Natural killer cell treated with Interleukin-12 subunit alpha and Interleukin-12 subunit beta and Interleukin-15 and Interleukin-18, amount 100 ng/mL, for 72 hours (primary cell): ENCODE data around the gene MUC6. TPM values are rescaled to one million over a fixed set of nuclear protein-coding genes. Genes with fewer than 3 reads are reported as not detected.

Experiments
- ATAC-seq, 2 donors: fragments of 150-1000 bp; cut with Tn5 transposase in 1 of 2; sonication (Bioruptor Pico), chemical (Tn5 transposase) in 1 of 2; 2 replicates each; pipeline ENCODE4 v1.10.0; 2021
- DNase-seq: peaks from one replicate; pipeline ENCODE4 v3.0.0; 2022; ENCODE audit warnings: low spot score
- H3K27ac Mint-ChIP-seq, 2 donors: 1 replicate in 1 of 2; 2 replicates in 1 of 2; pipeline ENCODE4 v1.8.0; 2022; ENCODE audit warnings: mixed read lengths in 2 of 2, mild to moderate bottlenecking in 1 of 2, moderate library complexity in 1 of 2
- H3K27me3 Mint-ChIP-seq, 2 donors: 1 replicate in 1 of 2; 2 replicates in 1 of 2; pipeline ENCODE4 v1.8.0; 2022; ENCODE audit warnings: mixed read lengths in 2 of 2
- H3K36me3 Mint-ChIP-seq: one replicate; pipeline ENCODE4 v1.8.0; 2022; ENCODE audit warnings: mixed read lengths
- H3K4me1 Mint-ChIP-seq, 2 donors: 1 replicate in 1 of 2; 2 replicates in 1 of 2; pipeline ENCODE4 v1.8.0; 2022; ENCODE audit warnings: low read depth in 2 of 2, mixed read lengths in 2 of 2, mild to moderate bottlenecking in 1 of 2
- H3K4me3 Mint-ChIP-seq: one replicate; pipeline ENCODE4 v1.8.0; 2022; ENCODE audit warnings: mixed read lengths
- H3K9me3 Mint-ChIP-seq: 2 replicates; pipeline ENCODE4 v1.8.0; 2022; ENCODE audit warnings: mixed read lengths
- total RNA-seq, 2 donors: library from RNA; stranded (reverse); gene quantifications; one replicate each; pipeline ENCODE4 v1.2.3, GENCODE V29; 2022

Gene MUC6
- total RNA-seq, 2 donors from 2014 or later, result not detected

GRCh38 chr11:1050581-1051355 is 14.2 kb upstream of the MUC6 start:
- Mint-ChIP-seq H3K4me3 (no peak overlapping the region), H3K27me3 (peaks cover 3 to 10% of the 10 kb centered on the region in 2 donors), H3K27ac (no peak overlapping the region), H3K4me1 (peaks cover 5 to 11% of the 10 kb centered on the region in 2 donors), H3K36me3 (no peaks in the 10 kb centered on the region), H3K9me3 (no peaks in the 10 kb centered on the region)
- ATAC-seq, result peak; percentile 54 to 90
- DNase-seq, result peak; percentile 63

- Mint-ChIP-seq H3K4me3 (no peak overlapping the region), H3K27ac (no peak overlapping the region), H3K9me3 (no peaks in the 10 kb centered on the region), H3K4me1 (peaks cover 5 to 11% of the 10 kb centered on the region in 2 donors), H3K36me3 (no peaks in the 10 kb centered on the region), H3K27me3 (peaks cover 3 to 10% of the 10 kb centered on the region in 2 donors)
- ATAC-seq (peak in 1 of 2 donors; percentile 8), DNase-seq (no peak)
Observed at GRCh38 chr11:1049911-1050580, 13.5 kb upstream of the MUC6 start.

GRCh38 chr11:1049431-1049891 is 12.9 kb upstream of the MUC6 start:
- Mint-ChIP-seq H3K9me3 (no peaks in the 10 kb centered on the region), H3K4me1 (peaks cover 5 to 11% of the 10 kb centered on the region in 2 donors), H3K36me3 (no peaks in the 10 kb centered on the region), H3K27me3 (peaks cover 5 to 10% of the 10 kb centered on the region in 2 donors), H3K27ac (no peak overlapping the region), H3K4me3 (no peak overlapping the region)
- ATAC-seq, result no peak
- DNase-seq, result peak; percentile 51

- peak; percentile 51 for DNase-seq
- H3K27ac Mint-ChIP-seq, result no peak overlapping the region
- peaks cover 6 to 10% of the 10 kb centered on the region in 2 donors for H3K27me3 Mint-ChIP-seq
- no peaks in the 10 kb centered on the region for H3K36me3 Mint-ChIP-seq
- H3K4me1 Mint-ChIP-seq, result peaks cover 5 to 11% of the 10 kb centered on the region in 2 donors
- H3K4me3 Mint-ChIP-seq, result no peak overlapping the region
- ATAC-seq, result no peak
- H3K9me3 Mint-ChIP-seq, result no peaks in the 10 kb centered on the region
Observed at GRCh38 chr11:1049071-1049405, 12.5 kb upstream of the MUC6 start.

GRCh38 chr11:1048375-1049070 is 12.0 kb upstream of the MUC6 start:
- no peak overlapping the region for H3K4me3 Mint-ChIP-seq
- H3K27ac Mint-ChIP-seq, result no peak overlapping the region
- ATAC-seq (no peak), DNase-seq (peak; percentile 44)
- H3K4me1 Mint-ChIP-seq, result peaks cover 5 to 11% of the 10 kb centered on the region in 2 donors
- no peaks in the 10 kb centered on the region for H3K9me3 Mint-ChIP-seq
- peaks cover 7 to 10% of the 10 kb centered on the region in 2 donors for H3K27me3 Mint-ChIP-seq
- no peaks in the 10 kb centered on the region for H3K36me3 Mint-ChIP-seq

- ATAC-seq (no peak), DNase-seq (no peak)
- Mint-ChIP-seq H3K4me1 (peaks cover 5 to 11% of the 10 kb centered on the region in 2 donors), H3K4me3 (no peak overlapping the region), H3K27ac (no peak overlapping the region), H3K36me3 (no peaks in the 10 kb centered on the region), H3K9me3 (no peaks in the 10 kb centered on the region), H3K27me3 (peaks cover 7 to 10% of the 10 kb centered on the region in 2 donors)
Observed at GRCh38 chr11:1047595-1048156, 11.2 kb upstream of the MUC6 start.

- Mint-ChIP-seq H3K4me3 (no peak overlapping the region), H3K27me3 (peaks cover 7 to 10% of the 10 kb centered on the region in 2 donors), H3K9me3 (no peaks in the 10 kb centered on the region), H3K27ac (no peak overlapping the region), H3K36me3 (no peaks in the 10 kb centered on the region), H3K4me1 (peaks cover 5 to 9% of the 10 kb centered on the region in 2 donors)
- no peak for ATAC-seq
- no peak for DNase-seq
Observed at GRCh38 chr11:1044160-1044559, 7.6 kb upstream of the MUC6 start.

- H3K4me3 Mint-ChIP-seq, result no peak overlapping the region
- H3K9me3 Mint-ChIP-seq, result no peaks in the 10 kb centered on the region
- no peak for ATAC-seq
- no peaks in the 10 kb centered on the region for H3K36me3 Mint-ChIP-seq
- peaks cover 5 to 9% of the 10 kb centered on the region in 2 donors for H3K4me1 Mint-ChIP-seq
- no peak overlapping the region for H3K27ac Mint-ChIP-seq
- peaks cover 7 to 10% of the 10 kb centered on the region in 2 donors for H3K27me3 Mint-ChIP-seq
- DNase-seq, result peak; percentile 51
Observed at GRCh38 chr11:1043563-1044096, 7.1 kb upstream of the MUC6 start.

GRCh38 chr11:1042626-1043562 is 6.4 kb upstream of the MUC6 start:
- no peak for ATAC-seq

GRCh38 chr11:1041936-1042608 is 5.6 kb upstream of the MUC6 start:
- Mint-ChIP-seq H3K4me1 (peaks cover 3 to 8% of the 10 kb centered on the region in 2 donors), H3K27me3 (peaks cover 5 to 7% of the 10 kb centered on the region in 2 donors), H3K4me3 (no peak overlapping the region), H3K9me3 (no peaks in the 10 kb centered on the region), H3K27ac (no peak overlapping the region), H3K36me3 (no peaks in the 10 kb centered on the region)
- ATAC-seq (no peak), DNase-seq (peak; percentile 58)

More at GRCh38 chr11:1042626-1043562, 6.4 kb upstream of the MUC6 start:
- peak; percentile 56 for DNase-seq
- Mint-ChIP-seq H3K4me1 (peaks cover 5 to 9% of the 10 kb centered on the region in 2 donors), H3K27ac (no peak overlapping the region), H3K4me3 (no peak overlapping the region), H3K36me3 (no peaks in the 10 kb centered on the region), H3K9me3 (no peaks in the 10 kb centered on the region), H3K27me3 (peaks cover 5 to 10% of the 10 kb centered on the region in 2 donors)

GRCh38 chr11:1041471-1041870 is 5.0 kb upstream of the MUC6 start:
- no peaks in the 10 kb centered on the region for H3K9me3 Mint-ChIP-seq
- no peak overlapping the region for H3K27ac Mint-ChIP-seq
- no peak overlapping the region for H3K4me3 Mint-ChIP-seq
- no peak for ATAC-seq
- no peak for DNase-seq
- H3K36me3 Mint-ChIP-seq, result no peaks in the 10 kb centered on the region
- peaks cover 0 to 5% of the 10 kb centered on the region in 2 donors for H3K4me1 Mint-ChIP-seq
- peaks cover 1 to 5% of the 10 kb centered on the region in 2 donors for H3K27me3 Mint-ChIP-seq

- peaks cover 0 to under 1% of the 10 kb centered on the region in 2 donors for H3K4me1 Mint-ChIP-seq
- peaks cover 0 to 5% of the 10 kb centered on the region in 2 donors for H3K27me3 Mint-ChIP-seq
- no peak for DNase-seq
- no peaks in the 10 kb centered on the region for H3K36me3 Mint-ChIP-seq
- no peak overlapping the region for H3K4me3 Mint-ChIP-seq
- H3K27ac Mint-ChIP-seq, result no peak overlapping the region
- H3K9me3 Mint-ChIP-seq, result no peaks in the 10 kb centered on the region
- no peak for ATAC-seq
Observed at GRCh38 chr11:1041149-1041467, 4.6 kb upstream of the MUC6 start.
